Measurements from ENCODE around the gene DTNBP1. TPM values are rescaled to one million over a fixed set of nuclear protein-coding genes. Genes with fewer than 3 reads are reported as not detected.

The DTNBP1 gene
- total and polyA plus RNA-seq, 4 experiments from 2014 or later: 24.1 to 34.8 (median 29.2) TPM

- Histone ChIP-seq H3K27me3 (ENCODE audit: insufficient read depth, low read length) (no peaks in the 10 kb centered on the region), H3K27ac (ENCODE audit: low read depth, low read length) (no peak overlapping the region), H3K36me3 (ENCODE audit: insufficient read depth, low read length) (no peaks in the 10 kb centered on the region), H3K4me3 (ENCODE audit: low read length in 2 of 2) (no peak overlapping the region), H3K4me1 (ENCODE audit: insufficient read depth, low read length) (peaks cover 13% of the 10 kb centered on the region), H3K9me3 (ENCODE audit: control insufficient read depth in 1 of 2, low read length in 2 of 2) (no peaks in the 10 kb centered on the region)
- H3K4me3 Mint-ChIP-seq: no peak overlapping the region
- H3K27ac Mint-ChIP-seq: peak overlapping the region in 3 of 7 donors; percentile 12 to 70 (median 22)
- H3K9me3 Mint-ChIP-seq: no peaks in the 10 kb centered on the region
- CTCF ChIA-PET (ENCODE audit: partially characterized antibody): interaction anchor here (0.7 kb wide), 1 partner anchor 233 kb away, joined by 3 read pairs; no protein-coding TSS in a partner anchor
- peaks cover under 1 to 9% of the 10 kb centered on the region in 2 donors for H3K36me3 Mint-ChIP-seq
- DNase-seq: no peak
- H3K4me1 Mint-ChIP-seq: peaks cover 22 to 52% (median 40%) of the 10 kb centered on the region in 4 donors
- no peaks in the 10 kb centered on the region for H3K27me3 Mint-ChIP-seq
- POLR2A ChIA-PET (ENCODE audit: partially characterized antibody): no interaction called here
- intact Hi-C loops (cut with micrococcal nuclease): no loop called here
Measured at GRCh38 chr6:15481390-15482291, 181.2 kb downstream of the DTNBP1 start.

- Mint-ChIP-seq H3K4me3 (no peak overlapping the region), H3K27ac (no peak overlapping the region), H3K36me3 (peaks cover 3 to 13% of the 10 kb centered on the region in 2 donors), H3K9me3 (no peaks in the 10 kb centered on the region), H3K27me3 (no peaks in the 10 kb centered on the region), H3K4me1 (peaks cover 26 to 58% (median 43%) of the 10 kb centered on the region in 4 donors)
- no peak for DNase-seq
- Histone ChIP-seq H3K27ac (ENCODE audit: low read depth, low read length) (no peak overlapping the region), H3K36me3 (ENCODE audit: insufficient read depth, low read length) (no peaks in the 10 kb centered on the region), H3K27me3 (ENCODE audit: insufficient read depth, low read length) (no peaks in the 10 kb centered on the region), H3K4me3 (ENCODE audit: low read length in 2 of 2) (no peak overlapping the region), H3K4me1 (ENCODE audit: insufficient read depth, low read length) (peaks cover 13% of the 10 kb centered on the region), H3K9me3 (ENCODE audit: control insufficient read depth in 1 of 2, low read length in 2 of 2) (no peaks in the 10 kb centered on the region)
- ChIA-PET CTCF (ENCODE audit: partially characterized antibody) (no interaction called here), POLR2A (ENCODE audit: partially characterized antibody) (no interaction called here)
- intact Hi-C loops (cut with micrococcal nuclease): no loop called here
Measured at GRCh38 chr6:15480525-15480924, 182.3 kb downstream of the DTNBP1 start.

DNA sequence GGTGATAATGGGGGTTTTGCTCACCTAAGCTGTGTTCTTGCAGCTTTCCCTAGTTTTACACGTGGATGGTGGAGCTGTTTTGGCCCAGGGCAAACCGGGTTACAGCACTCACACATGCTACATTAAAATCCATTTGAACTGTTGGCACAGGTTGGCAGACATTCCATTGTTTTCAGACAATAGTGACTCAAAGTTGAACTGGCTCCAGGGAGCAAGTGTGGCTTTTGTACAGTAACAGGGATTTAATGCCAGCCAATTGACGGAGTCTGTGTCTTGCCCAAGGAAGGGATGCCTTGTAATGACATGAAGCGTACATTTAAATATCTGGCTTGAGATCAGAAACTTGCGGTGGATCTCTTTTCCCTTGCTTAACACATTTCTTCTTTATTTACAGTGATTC is 183.1 kb downstream of the DTNBP1 start:
- DNase-seq: no peak
- intact Hi-C loops (cut with micrococcal nuclease): no loop called here
- CTCF ChIA-PET (ENCODE audit: partially characterized antibody): no interaction called here
- Histone ChIP-seq H3K4me3 (ENCODE audit: low read length in 2 of 2) (no peak overlapping the region), H3K36me3 (ENCODE audit: insufficient read depth, low read length) (no peaks in the 10 kb centered on the region), H3K27me3 (ENCODE audit: insufficient read depth, low read length) (no peaks in the 10 kb centered on the region), H3K9me3 (ENCODE audit: control insufficient read depth in 1 of 2, low read length in 2 of 2) (no peaks in the 10 kb centered on the region), H3K4me1 (ENCODE audit: insufficient read depth, low read length) (peaks cover 13% of the 10 kb centered on the region), H3K27ac (ENCODE audit: low read depth, low read length) (no peak overlapping the region)
- H3K27ac Mint-ChIP-seq: peak overlapping the region in 1 of 7 donors; percentile 44
- no peaks in the 10 kb centered on the region for H3K27me3 Mint-ChIP-seq
- peaks cover 8 to 21% of the 10 kb centered on the region in 2 donors for H3K36me3 Mint-ChIP-seq
- peaks cover 29 to 62% (median 44%) of the 10 kb centered on the region in 4 donors for H3K4me1 Mint-ChIP-seq
- no peak overlapping the region for H3K4me3 Mint-ChIP-seq
- POLR2A ChIA-PET (ENCODE audit: partially characterized antibody): no interaction called here
- no peaks in the 10 kb centered on the region for H3K9me3 Mint-ChIP-seq

DNA sequence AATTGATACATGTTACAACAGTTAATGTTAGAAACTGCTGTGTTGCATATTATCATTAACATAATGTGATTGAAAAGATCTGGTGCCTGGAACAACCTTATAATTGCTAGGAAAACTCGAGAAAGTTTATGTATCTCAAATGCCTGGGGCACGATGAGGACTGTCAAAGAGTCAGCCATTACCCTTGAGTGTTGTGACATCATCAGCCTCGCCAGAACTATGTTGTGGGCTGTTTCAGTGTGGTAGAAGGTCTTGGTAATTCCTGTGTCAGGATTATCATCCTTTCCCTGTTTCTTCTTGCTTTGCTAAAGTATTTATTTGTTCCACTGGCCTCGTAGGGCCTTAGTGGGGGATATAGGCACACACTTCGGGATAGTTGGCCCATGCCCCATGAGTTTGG is 185.1 kb downstream of the DTNBP1 start:
- Histone ChIP-seq H3K4me3 (ENCODE audit: low read length in 2 of 2) (no peak overlapping the region), H3K36me3 (ENCODE audit: insufficient read depth, low read length) (no peaks in the 10 kb centered on the region), H3K4me1 (ENCODE audit: insufficient read depth, low read length) (peaks cover 13% of the 10 kb centered on the region), H3K9me3 (ENCODE audit: control insufficient read depth in 1 of 2, low read length in 2 of 2) (no peaks in the 10 kb centered on the region), H3K27me3 (ENCODE audit: insufficient read depth, low read length) (no peaks in the 10 kb centered on the region), H3K27ac (ENCODE audit: low read depth, low read length) (no peak overlapping the region)
- Mint-ChIP-seq H3K9me3 (no peaks in the 10 kb centered on the region), H3K4me3 (no peak overlapping the region), H3K36me3 (peaks cover 16 to 39% of the 10 kb centered on the region in 2 donors), H3K27ac (peak overlapping the region in 1 of 7 donors; percentile 66), H3K27me3 (no peaks in the 10 kb centered on the region), H3K4me1 (peaks cover 27 to 57% (median 47%) of the 10 kb centered on the region in 4 donors)
- intact Hi-C loops (cut with micrococcal nuclease): no loop called here
- no peak for DNase-seq
- CTCF ChIA-PET (ENCODE audit: partially characterized antibody): interaction anchor here (1.1 to 2.2 kb wide), 2 partner anchors 14 to 94 kb away, joined by 3 to 9 read pairs; no protein-coding TSS in a partner anchor
- POLR2A ChIA-PET (ENCODE audit: partially characterized antibody): no interaction called here

GRCh38 chr6:15476631-15477380 is 186.0 kb downstream of the DTNBP1 start:
- H3K4me1 Mint-ChIP-seq: peaks cover 30 to 59% (median 44%) of the 10 kb centered on the region in 4 donors
- POLR2A ChIA-PET (ENCODE audit: partially characterized antibody): no interaction called here
- H3K4me1 ChIP-seq (ENCODE audit: insufficient read depth, low read length): peaks cover 13% of the 10 kb centered on the region

DNA sequence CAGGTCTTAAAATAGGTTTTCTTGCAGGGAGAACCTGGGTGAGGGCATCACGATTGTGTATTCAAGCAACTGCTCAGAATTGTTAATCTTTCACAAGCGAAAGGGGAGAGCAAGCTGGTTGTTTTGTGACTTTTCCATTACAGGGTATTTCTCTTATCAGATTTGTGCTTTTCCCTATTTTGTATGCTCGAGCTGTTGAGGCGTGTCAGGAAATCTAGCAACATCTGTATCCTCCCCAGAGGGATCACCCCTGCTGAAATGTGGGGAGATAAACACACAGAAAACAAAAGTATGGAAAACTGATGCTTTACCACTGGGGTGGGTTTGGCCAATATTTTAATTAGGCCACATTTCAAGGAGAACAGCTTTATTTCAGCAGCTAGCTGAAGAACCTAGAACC is 187.0 kb downstream of the DTNBP1 start:
- H3K36me3 Mint-ChIP-seq: peaks cover 21 to 45% of the 10 kb centered on the region in 2 donors
- Histone ChIP-seq H3K27me3 (ENCODE audit: insufficient read depth, low read length) (no peaks in the 10 kb centered on the region), H3K27ac (ENCODE audit: low read depth, low read length) (no peak overlapping the region)

More at GRCh38 chr6:15476631-15477380, 186.0 kb downstream of the DTNBP1 start:
- Mint-ChIP-seq H3K4me3 (no peak overlapping the region), H3K27me3 (no peaks in the 10 kb centered on the region), H3K9me3 (no peaks in the 10 kb centered on the region), H3K27ac (no peak overlapping the region), H3K36me3 (peaks cover 21 to 45% of the 10 kb centered on the region in 2 donors)
- intact Hi-C loops (cut with micrococcal nuclease): no loop called here
- DNase-seq: no peak
- Histone ChIP-seq H3K36me3 (ENCODE audit: insufficient read depth, low read length) (no peaks in the 10 kb centered on the region), H3K9me3 (ENCODE audit: control insufficient read depth in 1 of 2, low read length in 2 of 2) (no peaks in the 10 kb centered on the region), H3K4me3 (ENCODE audit: low read length in 2 of 2) (no peak overlapping the region), H3K27ac (ENCODE audit: low read depth, low read length) (no peak overlapping the region), H3K27me3 (ENCODE audit: insufficient read depth, low read length) (no peaks in the 10 kb centered on the region)
- CTCF ChIA-PET (ENCODE audit: partially characterized antibody): interaction anchor here (1.1 to 2.2 kb wide), 2 partner anchors 13 to 95 kb away, joined by 3 to 9 read pairs; no protein-coding TSS in a partner anchor

GRCh38 chr6:15475261-15475660 is 187.6 kb downstream of the DTNBP1 start:
- H3K4me1 Mint-ChIP-seq: peaks cover 23 to 48% (median 32%) of the 10 kb centered on the region in 4 donors
- CTCF ChIA-PET (ENCODE audit: partially characterized antibody): no interaction called here
- H3K36me3 ChIP-seq (ENCODE audit: insufficient read depth, low read length): peaks cover 11% of the 10 kb centered on the region

More for the DNA sequence above, 187.0 kb downstream of the DTNBP1 start:
- intact Hi-C loops (cut with micrococcal nuclease): no loop called here
- Mint-ChIP-seq H3K27ac (peak overlapping the region in 2 of 7 donors; percentile 53 to 81), H3K9me3 (no peaks in the 10 kb centered on the region), H3K4me1 (peaks cover 26 to 50% (median 35%) of the 10 kb centered on the region in 4 donors), H3K27me3 (no peaks in the 10 kb centered on the region), H3K4me3 (no peak overlapping the region)
- DNase-seq: no peak
- Histone ChIP-seq H3K4me1 (ENCODE audit: insufficient read depth, low read length) (peaks cover 4% of the 10 kb centered on the region), H3K9me3 (ENCODE audit: control insufficient read depth in 1 of 2, low read length in 2 of 2) (no peaks in the 10 kb centered on the region), H3K36me3 (ENCODE audit: insufficient read depth, low read length) (peaks cover 6% of the 10 kb centered on the region), H3K4me3 (ENCODE audit: low read length in 2 of 2) (no peak overlapping the region)
- POLR2A ChIA-PET (ENCODE audit: partially characterized antibody): no interaction called here
- CTCF ChIA-PET (ENCODE audit: partially characterized antibody): interaction anchor here (2.2 kb wide), 1 partner anchor 12 kb away, joined by 9 read pairs; no protein-coding TSS in a partner anchor

More at GRCh38 chr6:15475261-15475660, 187.6 kb downstream of the DTNBP1 start:
- Histone ChIP-seq H3K4me1 (ENCODE audit: insufficient read depth, low read length) (no peaks in the 10 kb centered on the region), H3K9me3 (ENCODE audit: control insufficient read depth in 1 of 2, low read length in 2 of 2) (no peaks in the 10 kb centered on the region), H3K27me3 (ENCODE audit: insufficient read depth, low read length) (no peaks in the 10 kb centered on the region), H3K27ac (ENCODE audit: low read depth, low read length) (no peak overlapping the region), H3K4me3 (ENCODE audit: low read length in 2 of 2) (no peak overlapping the region)
- intact Hi-C loops (cut with micrococcal nuclease): no loop called here
- no peak for DNase-seq
- H3K9me3 Mint-ChIP-seq: no peaks in the 10 kb centered on the region
- POLR2A ChIA-PET (ENCODE audit: partially characterized antibody): no interaction called here
- peaks cover 21 to 45% of the 10 kb centered on the region in 2 donors for H3K36me3 Mint-ChIP-seq
- no peaks in the 10 kb centered on the region for H3K27me3 Mint-ChIP-seq
- H3K4me3 Mint-ChIP-seq: no peak overlapping the region
- peak overlapping the region in 3 of 7 donors; percentile 5 to 53 (median 23) for H3K27ac Mint-ChIP-seq
